Sigmoid colon (tissue), 3 donors: ENCODE results near the gene DUS1L.

Experiments used
- POLR2A ChIP-seq, 2 donors: fragments of 450-650 bp; IDR thresholded peaks; one replicate each; pipeline ENCODE4 v1.6.1; 2016; ENCODE audit warnings: antibody characterized with exemption in 2 of 2, mild to moderate bottlenecking in 2 of 2, moderate library complexity in 2 of 2
- TF ChIP-seq, protein P1 (sequence below), 4 experiments: fragments of 450-650 bp in 3 of 4; fragments of 200-600 bp in 1 of 4; IDR thresholded peaks; one replicate each; pipeline ENCODE4 v1.5.1; 2016 to 2019; ENCODE audit warnings: antibody characterized with exemption in 4 of 4, mild to moderate bottlenecking in 3 of 4, moderate library complexity in 2 of 4

DNA sequence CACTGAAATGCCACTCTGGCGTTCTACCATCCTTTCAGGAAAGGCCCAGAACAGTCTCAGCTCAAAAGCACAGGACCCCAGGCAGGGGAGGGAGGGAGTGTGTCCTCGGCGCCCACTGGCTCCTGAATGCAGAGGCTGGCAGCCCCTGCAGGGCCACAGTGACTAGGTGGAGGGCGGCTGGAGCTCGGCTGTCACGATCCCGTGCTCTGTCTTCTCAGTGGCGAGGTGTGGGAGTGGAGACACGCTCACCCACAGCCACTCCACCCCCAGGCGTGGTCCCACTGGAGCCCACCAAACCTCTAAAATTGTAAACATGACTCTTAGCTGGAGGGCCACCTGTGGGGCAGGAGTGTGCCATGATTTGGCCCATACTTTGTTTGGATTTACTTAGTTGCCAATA, 48.8 kb upstream of the DUS1L start:
- TF ChIP-seq, protein P1, sequence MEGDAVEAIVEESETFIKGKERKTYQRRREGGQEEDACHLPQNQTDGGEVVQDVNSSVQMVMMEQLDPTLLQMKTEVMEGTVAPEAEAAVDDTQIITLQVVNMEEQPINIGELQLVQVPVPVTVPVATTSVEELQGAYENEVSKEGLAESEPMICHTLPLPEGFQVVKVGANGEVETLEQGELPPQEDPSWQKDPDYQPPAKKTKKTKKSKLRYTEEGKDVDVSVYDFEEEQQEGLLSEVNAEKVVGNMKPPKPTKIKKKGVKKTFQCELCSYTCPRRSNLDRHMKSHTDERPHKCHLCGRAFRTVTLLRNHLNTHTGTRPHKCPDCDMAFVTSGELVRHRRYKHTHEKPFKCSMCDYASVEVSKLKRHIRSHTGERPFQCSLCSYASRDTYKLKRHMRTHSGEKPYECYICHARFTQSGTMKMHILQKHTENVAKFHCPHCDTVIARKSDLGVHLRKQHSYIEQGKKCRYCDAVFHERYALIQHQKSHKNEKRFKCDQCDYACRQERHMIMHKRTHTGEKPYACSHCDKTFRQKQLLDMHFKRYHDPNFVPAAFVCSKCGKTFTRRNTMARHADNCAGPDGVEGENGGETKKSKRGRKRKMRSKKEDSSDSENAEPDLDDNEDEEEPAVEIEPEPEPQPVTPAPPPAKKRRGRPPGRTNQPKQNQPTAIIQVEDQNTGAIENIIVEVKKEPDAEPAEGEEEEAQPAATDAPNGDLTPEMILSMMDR (IDR thresholded peaks at IDR 0.05), result no peak
- TF ChIP-seq POLR2A (IDR thresholded peaks at IDR 0.05), result no peak
